Uterus (tissue), 2 donors: Measurements from ENCODE around the gene DNAH8.

ENCODE experiments used
- POLR2A ChIP-seq, 2 donors: fragments of 450-650 bp; IDR thresholded peaks; one replicate each; pipeline ENCODE4 v1.6.1; 2016; ENCODE audit warnings: antibody characterized with exemption in 2 of 2, mild to moderate bottlenecking in 1 of 2, moderate library complexity in 1 of 2
- TF ChIP-seq, protein P1 (sequence below), 4 experiments: fragments of 200-600 bp in 2 of 4; fragments of 450-650 bp in 2 of 4; sonication (generic) in 2 of 4; IDR thresholded peaks; one replicate each; pipeline ENCODE4 v1.5.1; 2016 to 2019; ENCODE audit warnings: antibody characterized with exemption in 4 of 4, mild to moderate bottlenecking in 2 of 4, moderate library complexity in 1 of 4

DNA sequence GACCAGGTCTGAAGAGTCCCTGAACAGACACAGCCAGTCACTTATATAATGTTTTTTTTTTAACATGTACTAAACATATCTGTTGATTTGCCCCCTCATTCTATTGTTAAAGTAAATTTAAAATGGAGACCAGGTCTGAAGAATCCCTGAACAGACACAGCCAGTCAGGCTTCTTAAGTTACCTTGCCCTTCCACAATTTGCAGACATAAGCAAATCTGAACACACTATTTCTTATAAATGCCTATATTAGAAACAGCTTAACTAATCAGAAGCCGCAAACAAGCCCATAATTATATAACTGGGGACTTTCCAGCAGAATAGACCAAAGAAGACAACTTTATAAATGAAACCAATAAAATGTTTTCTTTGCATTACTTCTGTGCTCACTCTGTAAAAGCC, 118.2 kb downstream of the DNAH8 start:
- TF ChIP-seq, protein P1, sequence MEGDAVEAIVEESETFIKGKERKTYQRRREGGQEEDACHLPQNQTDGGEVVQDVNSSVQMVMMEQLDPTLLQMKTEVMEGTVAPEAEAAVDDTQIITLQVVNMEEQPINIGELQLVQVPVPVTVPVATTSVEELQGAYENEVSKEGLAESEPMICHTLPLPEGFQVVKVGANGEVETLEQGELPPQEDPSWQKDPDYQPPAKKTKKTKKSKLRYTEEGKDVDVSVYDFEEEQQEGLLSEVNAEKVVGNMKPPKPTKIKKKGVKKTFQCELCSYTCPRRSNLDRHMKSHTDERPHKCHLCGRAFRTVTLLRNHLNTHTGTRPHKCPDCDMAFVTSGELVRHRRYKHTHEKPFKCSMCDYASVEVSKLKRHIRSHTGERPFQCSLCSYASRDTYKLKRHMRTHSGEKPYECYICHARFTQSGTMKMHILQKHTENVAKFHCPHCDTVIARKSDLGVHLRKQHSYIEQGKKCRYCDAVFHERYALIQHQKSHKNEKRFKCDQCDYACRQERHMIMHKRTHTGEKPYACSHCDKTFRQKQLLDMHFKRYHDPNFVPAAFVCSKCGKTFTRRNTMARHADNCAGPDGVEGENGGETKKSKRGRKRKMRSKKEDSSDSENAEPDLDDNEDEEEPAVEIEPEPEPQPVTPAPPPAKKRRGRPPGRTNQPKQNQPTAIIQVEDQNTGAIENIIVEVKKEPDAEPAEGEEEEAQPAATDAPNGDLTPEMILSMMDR (IDR thresholded peaks at IDR 0.05), result no peak
- TF ChIP-seq POLR2A (IDR thresholded peaks at IDR 0.05), result no peak
